Measurements from ENCODE around the gene ACOT2.
"Not testable (repeated sequence)": the region's sequence is repeated elsewhere in the genome, so short reads cannot be mapped to it uniquely, and the experiment has no call there.

The ACOT2 gene

GRCh38 chr14:73569185-73569958, at the start of gene ACOT2:
TSS of gene ACOT2 (plus strand) at chr14:73569213. CDS start at chr14:73569241, 28 bp downstream.
- DNase-seq (ENCODE audit: low read depth, low spot score): peak; percentile 93

GRCh38 chr14:73521229-73521628, 47.8 kb upstream of the ACOT2 start:
- DNase-seq (ENCODE audit: low read depth, low spot score): no peak

- no peak for DNase-seq (ENCODE audit: low read depth, low spot score)
Observed at GRCh38 chr14:73524493-73524892, 44.5 kb upstream of the ACOT2 start.

- DNase-seq (ENCODE audit: low read depth, low spot score): peak; percentile 62
Observed at GRCh38 chr14:73526036-73526984, 42.7 kb upstream of the ACOT2 start.

- DNase-seq (ENCODE audit: low read depth, low spot score): not testable (repeated sequence)
Observed at GRCh38 chr14:73529356-73529755, 39.7 kb upstream of the ACOT2 start.

GRCh38 chr14:73531971-73532370, 37.0 kb upstream of the ACOT2 start:
- not testable (repeated sequence) for DNase-seq (ENCODE audit: low read depth, low spot score)

GRCh38 chr14:73537244-73538045, 31.6 kb upstream of the ACOT2 start:
- not testable (repeated sequence) for DNase-seq (ENCODE audit: low read depth, low spot score)

- not testable (repeated sequence) for DNase-seq (ENCODE audit: low read depth, low spot score)
Observed at GRCh38 chr14:73539017-73539416, 30.0 kb upstream of the ACOT2 start.

- DNase-seq (ENCODE audit: low read depth, low spot score): not testable (repeated sequence)
Observed at GRCh38 chr14:73542961-73543360, 26.1 kb upstream of the ACOT2 start.

GRCh38 chr14:73545353-73545752, 23.7 kb upstream of the ACOT2 start:
- not testable (repeated sequence) for DNase-seq (ENCODE audit: low read depth, low spot score)

- not testable (repeated sequence) for DNase-seq (ENCODE audit: low read depth, low spot score)
Observed at GRCh38 chr14:73549097-73549496, 19.9 kb upstream of the ACOT2 start.

- not testable (repeated sequence) for DNase-seq (ENCODE audit: low read depth, low spot score)
Observed at GRCh38 chr14:73549889-73550524, 19.0 kb upstream of the ACOT2 start.

GRCh38 chr14:73553845-73554244, 15.2 kb upstream of the ACOT2 start:
- no peak for DNase-seq (ENCODE audit: low read depth, low spot score)

GRCh38 chr14:73557201-73557600, 11.8 kb upstream of the ACOT2 start:
- DNase-seq (ENCODE audit: low read depth, low spot score): not testable (repeated sequence)

GRCh38 chr14:73558238-73558637, 10.8 kb upstream of the ACOT2 start:
- not testable (repeated sequence) for DNase-seq (ENCODE audit: low read depth, low spot score)

- not testable (repeated sequence) for DNase-seq (ENCODE audit: low read depth, low spot score)
Observed at GRCh38 chr14:73562256-73562655, 6.8 kb upstream of the ACOT2 start.

- DNase-seq (ENCODE audit: low read depth, low spot score): not testable (repeated sequence)
Observed at GRCh38 chr14:73562696-73563095, 6.3 kb upstream of the ACOT2 start.

GRCh38 chr14:73566431-73566830, 2.6 kb upstream of the ACOT2 start:
- DNase-seq (ENCODE audit: low read depth, low spot score): not testable (repeated sequence)

GRCh38 chr14:73566935-73567334, 2.1 kb upstream of the ACOT2 start:
- DNase-seq (ENCODE audit: low read depth, low spot score): not testable (repeated sequence)

GRCh38 chr14:73567358-73567757, 1.7 kb upstream of the ACOT2 start:
- DNase-seq (ENCODE audit: low read depth, low spot score): no peak

Data from astrocyte of the hippocampus (primary cell).